ENCODE measurements around the gene TUBB2B.

TUBB2B gene

DNA sequence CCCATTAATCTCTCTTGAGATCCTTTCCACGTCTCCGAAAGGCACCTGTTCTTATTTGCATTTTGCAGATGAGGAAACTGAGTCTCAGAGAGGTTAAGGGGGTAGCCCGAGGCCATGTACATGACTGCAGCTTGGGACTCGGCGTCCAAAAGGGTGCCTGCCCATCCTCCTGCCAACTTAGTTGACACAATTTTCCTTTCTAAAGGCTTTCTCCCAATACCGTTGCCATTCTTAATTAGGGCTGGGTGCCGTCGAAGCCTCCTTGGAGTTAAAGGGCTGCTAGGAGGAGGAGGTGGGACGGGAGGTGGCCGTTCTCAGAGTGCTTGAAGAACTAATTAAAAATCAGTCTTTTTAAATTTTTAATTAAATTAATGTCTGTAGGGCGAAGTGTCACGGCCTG is 30.7 kb upstream of the TUBB2B start:
- TF ChIP-seq PPARA (CRISPR knock-in tag; IDR thresholded peaks at IDR 0.05; ENCODE audit: borderline replicate concordance) (no peak), TOX (CRISPR knock-in tag; IDR thresholded peaks at IDR 0.05; ENCODE audit: borderline replicate concordance) (no peak), ZC3H10 (CRISPR knock-in tag; IDR thresholded peaks at IDR 0.05) (no peak)

DNA sequence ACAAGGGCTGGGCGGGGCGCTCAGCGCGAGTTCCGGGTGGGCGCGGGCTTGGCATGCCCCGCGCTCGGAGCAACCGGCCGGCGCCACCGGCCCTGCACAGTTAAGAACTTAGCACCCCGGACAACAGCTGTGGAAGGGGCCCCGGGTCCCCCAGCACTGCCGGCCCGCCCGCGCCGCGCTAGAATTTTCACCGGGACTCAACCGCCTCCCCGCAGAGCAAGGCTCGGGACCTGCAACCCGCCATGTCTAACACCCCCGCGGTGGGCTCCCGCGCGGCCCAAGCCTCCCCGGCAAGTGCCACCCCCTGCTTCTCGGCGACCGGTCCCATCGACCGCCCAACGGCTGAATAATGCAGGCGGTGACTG is 26.1 kb upstream of the TUBB2B start:
- ATAC-seq, result no peak

More for the DNA sequence above, 30.7 kb upstream of the TUBB2B start:
- ATAC-seq, result no peak

DNA sequence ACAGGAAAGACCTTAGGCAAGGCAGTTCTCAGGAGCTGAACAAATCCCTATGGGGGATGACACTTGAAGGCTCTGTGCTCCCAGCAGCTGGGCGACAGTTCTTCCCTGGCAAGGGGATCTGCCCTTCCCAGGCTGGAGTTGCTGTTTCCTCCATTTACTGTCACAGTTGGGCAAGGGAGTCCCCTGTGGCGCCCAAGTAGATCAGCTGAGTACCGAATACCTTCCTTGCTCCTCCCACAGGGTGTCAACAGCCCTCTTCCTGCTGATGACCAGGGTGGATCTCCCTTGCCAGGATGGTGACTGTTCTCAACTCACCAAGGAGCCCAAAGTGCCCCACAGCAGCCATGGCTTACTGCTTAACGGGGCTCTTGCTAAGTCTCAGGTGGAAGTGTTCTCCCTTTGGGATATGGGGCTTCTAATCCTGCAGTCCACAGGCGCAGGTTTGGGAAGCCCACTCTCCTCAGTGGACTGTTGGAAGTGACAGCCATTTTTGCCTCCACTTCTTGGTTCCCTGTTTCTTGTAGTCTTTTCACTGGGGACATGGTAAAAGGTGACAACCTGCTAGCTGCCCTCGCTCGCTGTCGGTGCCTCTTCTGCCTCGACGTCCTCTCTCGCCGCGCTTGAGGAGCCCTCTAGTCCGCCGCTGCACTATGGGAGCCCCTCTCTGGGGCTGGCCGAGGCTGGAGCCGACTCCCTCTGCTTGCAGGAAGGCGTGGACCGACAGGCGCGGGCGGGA is 25.6 kb upstream of the TUBB2B start:
- TF ChIP-seq SNAI2 (CRISPR knock-in tag; IDR thresholded peaks at IDR 0.05), result no peak
- TF ChIP-seq, protein P1, sequence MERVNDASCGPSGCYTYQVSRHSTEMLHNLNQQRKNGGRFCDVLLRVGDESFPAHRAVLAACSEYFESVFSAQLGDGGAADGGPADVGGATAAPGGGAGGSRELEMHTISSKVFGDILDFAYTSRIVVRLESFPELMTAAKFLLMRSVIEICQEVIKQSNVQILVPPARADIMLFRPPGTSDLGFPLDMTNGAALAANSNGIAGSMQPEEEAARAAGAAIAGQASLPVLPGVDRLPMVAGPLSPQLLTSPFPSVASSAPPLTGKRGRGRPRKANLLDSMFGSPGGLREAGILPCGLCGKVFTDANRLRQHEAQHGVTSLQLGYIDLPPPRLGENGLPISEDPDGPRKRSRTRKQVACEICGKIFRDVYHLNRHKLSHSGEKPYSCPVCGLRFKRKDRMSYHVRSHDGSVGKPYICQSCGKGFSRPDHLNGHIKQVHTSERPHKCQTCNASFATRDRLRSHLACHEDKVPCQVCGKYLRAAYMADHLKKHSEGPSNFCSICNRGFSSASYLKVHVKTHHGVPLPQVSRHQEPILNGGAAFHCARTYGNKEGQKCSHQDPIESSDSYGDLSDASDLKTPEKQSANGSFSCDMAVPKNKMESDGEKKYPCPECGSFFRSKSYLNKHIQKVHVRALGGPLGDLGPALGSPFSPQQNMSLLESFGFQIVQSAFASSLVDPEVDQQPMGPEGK (CRISPR knock-in tag; IDR thresholded peaks at IDR 0.05; ENCODE audit: borderline replicate concordance), result no peak
- no peak for TF ChIP-seq GLIS3 (CRISPR knock-in tag; IDR thresholded peaks at IDR 0.05)
- no peak for TF ChIP-seq RARB (CRISPR knock-in tag; IDR thresholded peaks at IDR 0.05)
- no peak for TF ChIP-seq ZFP3 (CRISPR knock-in tag; IDR thresholded peaks at IDR 0.05)
- no peak for TF ChIP-seq PPARA (CRISPR knock-in tag; IDR thresholded peaks at IDR 0.05; ENCODE audit: borderline replicate concordance)
- TF ChIP-seq ESRRG (CRISPR knock-in tag; IDR thresholded peaks at IDR 0.05), result no peak
- TF ChIP-seq, protein P2, sequence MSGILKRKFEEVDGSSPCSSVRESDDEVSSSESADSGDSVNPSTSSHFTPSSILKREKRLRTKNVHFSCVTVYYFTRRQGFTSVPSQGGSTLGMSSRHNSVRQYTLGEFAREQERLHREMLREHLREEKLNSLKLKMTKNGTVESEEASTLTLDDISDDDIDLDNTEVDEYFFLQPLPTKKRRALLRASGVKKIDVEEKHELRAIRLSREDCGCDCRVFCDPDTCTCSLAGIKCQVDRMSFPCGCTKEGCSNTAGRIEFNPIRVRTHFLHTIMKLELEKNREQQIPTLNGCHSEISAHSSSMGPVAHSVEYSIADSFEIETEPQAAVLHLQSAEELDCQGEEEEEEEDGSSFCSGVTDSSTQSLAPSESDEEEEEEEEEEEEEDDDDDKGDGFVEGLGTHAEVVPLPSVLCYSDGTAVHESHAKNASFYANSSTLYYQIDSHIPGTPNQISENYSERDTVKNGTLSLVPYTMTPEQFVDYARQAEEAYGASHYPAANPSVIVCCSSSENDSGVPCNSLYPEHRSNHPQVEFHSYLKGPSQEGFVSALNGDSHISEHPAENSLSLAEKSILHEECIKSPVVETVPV (CRISPR knock-in tag; IDR thresholded peaks at IDR 0.05), result no peak
- TF ChIP-seq, protein P3, sequence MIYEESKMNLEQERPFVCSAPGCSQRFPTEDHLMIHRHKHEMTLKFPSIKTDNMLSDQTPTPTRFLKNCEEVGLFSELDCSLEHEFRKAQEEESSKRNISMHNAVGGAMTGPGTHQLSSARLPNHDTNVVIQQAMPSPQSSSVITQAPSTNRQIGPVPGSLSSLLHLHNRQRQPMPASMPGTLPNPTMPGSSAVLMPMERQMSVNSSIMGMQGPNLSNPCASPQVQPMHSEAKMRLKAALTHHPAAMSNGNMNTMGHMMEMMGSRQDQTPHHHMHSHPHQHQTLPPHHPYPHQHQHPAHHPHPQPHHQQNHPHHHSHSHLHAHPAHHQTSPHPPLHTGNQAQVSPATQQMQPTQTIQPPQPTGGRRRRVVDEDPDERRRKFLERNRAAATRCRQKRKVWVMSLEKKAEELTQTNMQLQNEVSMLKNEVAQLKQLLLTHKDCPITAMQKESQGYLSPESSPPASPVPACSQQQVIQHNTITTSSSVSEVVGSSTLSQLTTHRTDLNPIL (CRISPR knock-in tag; IDR thresholded peaks at IDR 0.05; ENCODE audit: low read depth), result no peak
- no peak for TF ChIP-seq TOX (CRISPR knock-in tag; IDR thresholded peaks at IDR 0.05; ENCODE audit: borderline replicate concordance)
- ATAC-seq, result no peak

More for the DNA sequence above, 26.1 kb upstream of the TUBB2B start:
- TF ChIP-seq RARB (CRISPR knock-in tag; IDR thresholded peaks at IDR 0.05) (no peak), ISL1 (CRISPR knock-in tag; IDR thresholded peaks at IDR 0.05) (no peak), ZNF565 (CRISPR knock-in tag; conservative IDR thresholded peaks at IDR 0.05; ENCODE audit: low read depth) (no peak), ZC3H10 (CRISPR knock-in tag; IDR thresholded peaks at IDR 0.05) (no peak), ESRRG (CRISPR knock-in tag; IDR thresholded peaks at IDR 0.05) (no peak)
- TF ChIP-seq, protein P4, sequence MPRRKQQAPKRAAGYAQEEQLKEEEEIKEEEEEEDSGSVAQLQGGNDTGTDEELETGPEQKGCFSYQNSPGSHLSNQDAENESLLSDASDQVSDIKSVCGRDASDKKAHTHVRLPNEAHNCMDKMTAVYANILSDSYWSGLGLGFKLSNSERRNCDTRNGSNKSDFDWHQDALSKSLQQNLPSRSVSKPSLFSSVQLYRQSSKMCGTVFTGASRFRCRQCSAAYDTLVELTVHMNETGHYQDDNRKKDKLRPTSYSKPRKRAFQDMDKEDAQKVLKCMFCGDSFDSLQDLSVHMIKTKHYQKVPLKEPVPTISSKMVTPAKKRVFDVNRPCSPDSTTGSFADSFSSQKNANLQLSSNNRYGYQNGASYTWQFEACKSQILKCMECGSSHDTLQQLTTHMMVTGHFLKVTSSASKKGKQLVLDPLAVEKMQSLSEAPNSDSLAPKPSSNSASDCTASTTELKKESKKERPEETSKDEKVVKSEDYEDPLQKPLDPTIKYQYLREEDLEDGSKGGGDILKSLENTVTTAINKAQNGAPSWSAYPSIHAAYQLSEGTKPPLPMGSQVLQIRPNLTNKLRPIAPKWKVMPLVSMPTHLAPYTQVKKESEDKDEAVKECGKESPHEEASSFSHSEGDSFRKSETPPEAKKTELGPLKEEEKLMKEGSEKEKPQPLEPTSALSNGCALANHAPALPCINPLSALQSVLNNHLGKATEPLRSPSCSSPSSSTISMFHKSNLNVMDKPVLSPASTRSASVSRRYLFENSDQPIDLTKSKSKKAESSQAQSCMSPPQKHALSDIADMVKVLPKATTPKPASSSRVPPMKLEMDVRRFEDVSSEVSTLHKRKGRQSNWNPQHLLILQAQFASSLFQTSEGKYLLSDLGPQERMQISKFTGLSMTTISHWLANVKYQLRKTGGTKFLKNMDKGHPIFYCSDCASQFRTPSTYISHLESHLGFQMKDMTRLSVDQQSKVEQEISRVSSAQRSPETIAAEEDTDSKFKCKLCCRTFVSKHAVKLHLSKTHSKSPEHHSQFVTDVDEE (CRISPR knock-in tag; IDR thresholded peaks at IDR 0.05), result no peak
- TF ChIP-seq, protein P1 (CRISPR knock-in tag; IDR thresholded peaks at IDR 0.05; ENCODE audit: borderline replicate concordance), result no peak
- TF ChIP-seq, protein P3 (CRISPR knock-in tag; IDR thresholded peaks at IDR 0.05; ENCODE audit: low read depth), result no peak

DNA sequence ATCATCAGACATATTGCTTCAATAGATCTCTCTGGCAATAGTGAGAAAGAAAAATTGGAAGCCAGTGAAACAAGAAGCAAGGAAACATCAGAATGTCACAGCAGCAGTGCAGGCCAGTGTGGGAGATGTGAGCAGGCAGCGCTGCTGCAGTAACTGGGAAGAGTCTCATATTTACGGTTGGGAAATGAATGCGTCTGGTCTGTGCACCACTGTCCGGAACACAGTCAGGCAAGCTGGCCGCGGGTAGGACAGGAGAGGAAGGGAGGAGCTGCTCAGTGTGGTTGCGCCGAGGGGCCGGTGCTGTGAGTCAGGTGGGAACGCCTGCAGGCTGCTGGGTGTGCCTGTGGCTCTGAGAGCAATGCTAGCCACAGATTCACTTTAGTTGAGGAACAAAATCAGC is 24.9 kb upstream of the TUBB2B start:
- ATAC-seq, result no peak
- no peak for TF ChIP-seq TOX (CRISPR knock-in tag; IDR thresholded peaks at IDR 0.05; ENCODE audit: borderline replicate concordance)
- TF ChIP-seq ISL1 (CRISPR knock-in tag; IDR thresholded peaks at IDR 0.05), result no peak
- TF ChIP-seq, protein P1 (CRISPR knock-in tag; IDR thresholded peaks at IDR 0.05; ENCODE audit: borderline replicate concordance), result no peak
- no peak for TF ChIP-seq ZC3H10 (CRISPR knock-in tag; IDR thresholded peaks at IDR 0.05)
- TF ChIP-seq BACH2 (CRISPR knock-in tag; IDR thresholded peaks at IDR 0.05; ENCODE audit: borderline replicate concordance), result no peak
- TF ChIP-seq, protein P5, sequence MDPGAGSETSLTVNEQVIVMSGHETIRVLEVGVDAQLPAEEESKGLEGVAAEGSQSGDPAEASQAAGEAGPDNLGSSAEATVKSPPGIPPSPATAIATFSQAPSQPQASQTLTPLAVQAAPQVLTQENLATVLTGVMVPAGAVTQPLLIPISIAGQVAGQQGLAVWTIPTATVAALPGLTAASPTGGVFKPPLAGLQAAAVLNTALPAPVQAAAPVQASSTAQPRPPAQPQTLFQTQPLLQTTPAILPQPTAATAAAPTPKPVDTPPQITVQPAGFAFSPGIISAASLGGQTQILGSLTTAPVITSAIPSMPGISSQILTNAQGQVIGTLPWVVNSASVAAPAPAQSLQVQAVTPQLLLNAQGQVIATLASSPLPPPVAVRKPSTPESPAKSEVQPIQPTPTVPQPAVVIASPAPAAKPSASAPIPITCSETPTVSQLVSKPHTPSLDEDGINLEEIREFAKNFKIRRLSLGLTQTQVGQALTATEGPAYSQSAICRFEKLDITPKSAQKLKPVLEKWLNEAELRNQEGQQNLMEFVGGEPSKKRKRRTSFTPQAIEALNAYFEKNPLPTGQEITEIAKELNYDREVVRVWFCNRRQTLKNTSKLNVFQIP (CRISPR knock-in tag; IDR thresholded peaks at IDR 0.05; ENCODE audit: borderline replicate concordance, low read depth), result no peak
- TF ChIP-seq GLIS3 (CRISPR knock-in tag; IDR thresholded peaks at IDR 0.05), result no peak
